Measurements from ENCODE around the gene ALKBH8.

DNA sequence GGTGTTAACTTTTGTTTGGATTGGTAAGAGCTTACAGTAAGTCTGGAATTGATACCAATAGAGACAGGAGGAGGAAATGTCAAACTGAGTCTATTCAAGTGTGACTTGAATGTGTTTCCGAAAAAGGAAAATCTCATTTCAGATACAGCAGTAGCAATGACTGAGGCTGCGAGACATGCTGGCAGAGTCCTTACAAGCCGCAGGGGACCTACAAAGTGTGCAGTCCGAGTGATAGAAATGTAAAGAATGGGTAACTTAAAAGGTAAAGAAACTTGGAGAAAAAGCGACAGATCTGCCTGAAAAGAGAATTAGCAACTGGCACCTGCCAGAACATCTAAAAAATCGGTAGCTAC, 108.4 kb downstream of the ALKBH8 start:
- TF ChIP-seq POLR2A (IDR thresholded peaks at IDR 0.05; ENCODE audit: low read depth, low read length) (no peak), POLR2AphosphoS5 (IDR thresholded peaks at IDR 0.05; ENCODE audit: low read depth, low read length) (no peak)

Measured in GM12891 (cell line).